Endothelial cell (in vitro differentiated cells): ENCODE measurements around the gene ADH4. TPM values are rescaled to one million over a fixed set of nuclear protein-coding genes. Genes with fewer than 3 reads are reported as not detected.

ENCODE experiments used
- DNase-seq: peaks from one replicate; pipeline ENCODE4 v3.0.0; 2021; ENCODE audit warnings: low spot score
- H3K27ac Mint-ChIP-seq: one replicate; pipeline ENCODE4 v1.8.0; 2021; ENCODE audit warnings: mixed read lengths, inconsistent platforms; ENCODE audit not compliant: unreplicated experiment
- H3K27me3 Mint-ChIP-seq: one replicate; pipeline ENCODE4 v1.8.0; 2021; ENCODE audit warnings: mild to moderate bottlenecking, moderate library complexity, mixed read lengths, inconsistent platforms; ENCODE audit not compliant: unreplicated experiment
- H3K36me3 Mint-ChIP-seq: one replicate; pipeline ENCODE4 v1.8.0; 2021; ENCODE audit warnings: mild to moderate bottlenecking, low read depth, mixed read lengths, inconsistent platforms; ENCODE audit not compliant: unreplicated experiment
- H3K4me1 Mint-ChIP-seq: one replicate; pipeline ENCODE4 v1.8.0; 2021; ENCODE audit warnings: mild to moderate bottlenecking, mixed read lengths, inconsistent platforms; ENCODE audit not compliant: unreplicated experiment
- H3K4me3 Mint-ChIP-seq: one replicate; pipeline ENCODE4 v1.8.0; 2021; ENCODE audit warnings: mild to moderate bottlenecking, mixed read lengths, inconsistent platforms; ENCODE audit not compliant: unreplicated experiment
- H3K9me3 Mint-ChIP-seq: one replicate; pipeline ENCODE4 v1.8.0; 2021; ENCODE audit warnings: mixed read lengths, inconsistent platforms; ENCODE audit not compliant: unreplicated experiment
- total RNA-seq: library from RNA; stranded (reverse); fragmentation: NEBNext Ultra II Directional; extraction: Animal tissue kit (Norgen Biotek cat#: 25700); gene quantifications from one replicate; pipeline ENCODE4 v1.2.1, GENCODE V29; 2021; ENCODE audit not compliant: unreplicated experiment
- TF ChIP-seq, protein P1 (sequence below): fragments of 200-600 bp; sonication (generic); IDR thresholded peaks from one replicate; pipeline ENCODE4 v1.5.0; 2021; ENCODE audit warnings: antibody characterized with exemption; ENCODE audit not compliant: unreplicated experiment

Gene ADH4
- total RNA-seq, 1 donor from 2014 or later = not detected

DNA sequence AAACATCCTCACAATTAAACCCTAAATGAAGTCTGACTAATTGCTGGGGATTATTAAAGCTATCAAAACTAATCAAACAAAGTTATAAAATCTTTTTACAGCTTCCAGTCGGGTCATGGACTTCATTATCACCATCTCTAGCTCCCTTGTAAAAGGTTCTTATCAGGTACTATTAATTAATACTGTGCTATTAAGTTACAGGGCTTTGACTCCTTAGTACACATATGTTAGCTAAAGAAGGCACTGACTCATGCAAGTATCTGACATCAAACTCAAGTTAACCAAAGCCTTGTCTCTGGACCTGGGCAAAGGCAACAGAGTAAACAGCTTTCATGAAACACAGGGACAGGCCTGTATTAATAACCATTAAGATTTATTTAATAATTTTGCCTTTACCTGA lies 7.9 kb upstream of the ADH4 start:
- Mint-ChIP-seq H3K36me3 (no peaks in the 10 kb centered on the region), H3K4me3 (no peak overlapping the region), H3K9me3 (peaks cover 4% of the 10 kb centered on the region), H3K27me3 (no peaks in the 10 kb centered on the region), H3K4me1 (no peaks in the 10 kb centered on the region), H3K27ac (no peak overlapping the region)
- TF ChIP-seq, protein P1, sequence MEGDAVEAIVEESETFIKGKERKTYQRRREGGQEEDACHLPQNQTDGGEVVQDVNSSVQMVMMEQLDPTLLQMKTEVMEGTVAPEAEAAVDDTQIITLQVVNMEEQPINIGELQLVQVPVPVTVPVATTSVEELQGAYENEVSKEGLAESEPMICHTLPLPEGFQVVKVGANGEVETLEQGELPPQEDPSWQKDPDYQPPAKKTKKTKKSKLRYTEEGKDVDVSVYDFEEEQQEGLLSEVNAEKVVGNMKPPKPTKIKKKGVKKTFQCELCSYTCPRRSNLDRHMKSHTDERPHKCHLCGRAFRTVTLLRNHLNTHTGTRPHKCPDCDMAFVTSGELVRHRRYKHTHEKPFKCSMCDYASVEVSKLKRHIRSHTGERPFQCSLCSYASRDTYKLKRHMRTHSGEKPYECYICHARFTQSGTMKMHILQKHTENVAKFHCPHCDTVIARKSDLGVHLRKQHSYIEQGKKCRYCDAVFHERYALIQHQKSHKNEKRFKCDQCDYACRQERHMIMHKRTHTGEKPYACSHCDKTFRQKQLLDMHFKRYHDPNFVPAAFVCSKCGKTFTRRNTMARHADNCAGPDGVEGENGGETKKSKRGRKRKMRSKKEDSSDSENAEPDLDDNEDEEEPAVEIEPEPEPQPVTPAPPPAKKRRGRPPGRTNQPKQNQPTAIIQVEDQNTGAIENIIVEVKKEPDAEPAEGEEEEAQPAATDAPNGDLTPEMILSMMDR = no peak
- DNase-seq = no peak

DNA sequence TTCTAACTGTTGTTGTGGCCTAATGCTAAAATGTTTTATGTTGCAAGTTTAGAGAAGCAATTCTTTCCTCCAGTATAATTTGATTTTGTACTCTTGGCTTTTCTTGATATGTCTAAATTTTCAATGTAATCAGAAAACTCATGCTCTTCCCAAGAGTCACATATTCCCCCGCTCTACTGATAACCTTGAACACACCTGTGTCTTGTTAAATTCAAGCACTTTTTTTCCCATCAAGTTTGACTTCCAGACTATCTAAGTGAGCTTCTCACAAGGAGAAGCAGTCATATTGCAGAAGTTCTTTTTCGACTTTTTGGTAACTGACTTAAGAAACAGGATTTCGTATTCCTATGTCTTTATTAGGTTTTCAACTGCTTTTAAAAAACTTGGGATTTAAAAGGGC lies 7.4 kb upstream of the ADH4 start:
- no peaks in the 10 kb centered on the region for H3K4me1 Mint-ChIP-seq
- peaks cover 4% of the 10 kb centered on the region for H3K9me3 Mint-ChIP-seq
- H3K27ac Mint-ChIP-seq = no peak overlapping the region
- DNase-seq = no peak
- H3K36me3 Mint-ChIP-seq = no peaks in the 10 kb centered on the region
- H3K4me3 Mint-ChIP-seq = no peak overlapping the region
- no peaks in the 10 kb centered on the region for H3K27me3 Mint-ChIP-seq
- TF ChIP-seq, protein P1 = no peak

DNA sequence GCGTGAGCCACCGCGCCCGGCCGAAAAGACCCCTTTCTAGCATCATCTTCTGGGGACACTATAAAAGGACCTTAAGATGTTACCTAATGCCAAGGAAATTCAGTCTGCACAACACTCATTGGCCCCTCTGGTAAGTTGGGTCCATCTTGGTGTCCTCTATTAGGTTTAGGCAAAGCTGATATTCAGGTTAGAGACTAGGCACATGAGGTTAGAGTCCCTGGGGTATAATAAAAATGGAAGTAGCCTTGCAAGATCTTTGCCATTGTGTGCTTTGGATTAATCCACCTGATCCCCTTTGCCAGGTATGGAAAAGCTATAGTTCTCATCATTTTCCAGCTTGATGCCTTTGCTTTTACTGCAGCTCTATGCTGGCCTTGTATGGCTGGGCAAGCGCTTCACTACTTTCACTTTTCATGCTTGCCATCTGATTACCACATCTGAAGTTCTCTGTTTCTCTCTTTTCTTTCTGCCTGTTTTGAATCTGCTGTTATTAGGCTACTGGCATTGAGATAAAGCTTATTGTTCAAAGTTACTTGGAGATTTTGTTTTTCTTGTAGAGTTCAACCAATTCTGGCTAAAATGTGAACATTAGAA lies 5.4 kb upstream of the ADH4 start:
- Mint-ChIP-seq H3K4me3 (no peak overlapping the region), H3K27ac (no peak overlapping the region)
- TF ChIP-seq, protein P1 = no peak

DNA sequence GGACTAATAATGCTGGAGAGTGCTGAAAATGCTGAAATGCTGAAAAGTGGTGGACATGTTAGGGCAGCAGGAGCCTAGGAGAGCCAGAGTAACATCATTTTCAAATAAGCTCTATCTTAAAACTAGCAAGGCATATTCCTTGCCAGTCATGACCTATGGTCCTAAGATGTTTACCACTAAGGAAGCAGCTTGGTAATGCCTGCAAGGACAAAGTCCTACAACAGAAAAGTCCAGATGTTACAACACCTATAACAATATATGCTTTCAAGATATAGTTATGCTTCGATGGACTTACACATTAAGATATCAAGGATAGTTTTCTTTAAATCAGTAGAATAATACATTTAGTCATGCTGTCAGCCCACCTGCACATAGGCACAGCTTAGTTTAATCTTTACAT lies 4.5 kb upstream of the ADH4 start:
- Mint-ChIP-seq H3K4me3 (no peak overlapping the region), H3K36me3 (no peaks in the 10 kb centered on the region), H3K4me1 (peaks cover 2% of the 10 kb centered on the region), H3K9me3 (peaks cover 4% of the 10 kb centered on the region), H3K27ac (no peak overlapping the region), H3K27me3 (no peaks in the 10 kb centered on the region)
- DNase-seq = no peak
- TF ChIP-seq, protein P1 = no peak

More for the DNA sequence above, 5.4 kb upstream of the ADH4 start:
- Mint-ChIP-seq H3K4me1 (no peaks in the 10 kb centered on the region), H3K27me3 (no peaks in the 10 kb centered on the region), H3K9me3 (peaks cover 4% of the 10 kb centered on the region), H3K36me3 (no peaks in the 10 kb centered on the region)
- no peak for DNase-seq

DNA sequence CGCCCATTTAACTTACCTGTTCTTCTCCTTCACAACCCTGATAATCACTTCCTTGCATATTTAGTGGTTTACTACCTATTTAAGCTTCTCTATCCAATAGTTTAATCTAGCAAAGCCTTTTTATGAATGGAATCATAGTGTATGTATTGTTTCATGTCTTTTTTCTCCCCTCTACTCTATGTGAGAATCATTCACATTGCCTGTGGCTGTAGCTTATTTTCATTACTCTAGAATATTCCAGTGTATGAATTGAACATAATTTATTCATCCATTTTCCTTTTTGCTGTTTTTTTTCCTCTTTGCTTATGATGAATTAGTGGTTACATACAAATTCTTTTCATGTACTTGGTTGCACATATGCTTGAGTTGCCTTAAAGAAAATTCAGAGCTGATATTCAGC lies 490 bp upstream of the ADH4 start:
- Mint-ChIP-seq H3K36me3 (no peaks in the 10 kb centered on the region), H3K4me1 (peaks cover 2% of the 10 kb centered on the region), H3K9me3 (no peaks in the 10 kb centered on the region), H3K27ac (no peak overlapping the region), H3K27me3 (no peaks in the 10 kb centered on the region), H3K4me3 (no peak overlapping the region)
- TF ChIP-seq, protein P1 = no peak
- DNase-seq = no peak
